Common myeloid progenitor, CD34-positive (primary cell): ENCODE data around the gene ADAMTS12.

Source experiments
- CTCF ChIA-PET: fragments of 350-600 bp; sonication (Branson Sonifier 250); formaldehyde crosslinking; loops from one replicate; lab custom pipeline; 2021; ENCODE audit warnings: antibody characterized with exemption; lab: Charles Lee
- POLR2A ChIA-PET: fragments of 350-600 bp; sonication (Branson Sonifier 250); formaldehyde crosslinking; loops from one replicate; lab custom pipeline; 2021; ENCODE audit warnings: antibody characterized with exemption; lab: Charles Lee
- DNase-seq, 3 donors: peaks; one replicate each; pipeline versions ENCODE4 v3.0.0 to v3.0.0-alpha.2; 2013
- H3K27ac ChIP-seq, 2 experiments: 1 replicate in 1 of 2; 2 replicates in 1 of 2; pipeline ENCODE4 v1.7.0; 2013; ENCODE audit warnings: inconsistent platforms in 2 of 2, low read length in 2 of 2, mild to moderate bottlenecking in 2 of 2, low read depth in 1 of 2, moderate library complexity in 1 of 2; ENCODE audit not compliant: severe bottlenecking in 2 of 2, insufficient read depth in 1 of 2, poor library complexity in 1 of 2
- H3K27me3 ChIP-seq, 5 experiments: replicated peaks in 2 of 5; 1 replicate in 3 of 5; 2 replicates in 2 of 5; pipeline versions ENCODE4 v1.6.1 to v1.7.0; 2013; ENCODE audit warnings: low read length in 4 of 5, mild to moderate bottlenecking in 2 of 5, moderate library complexity in 2 of 5, inconsistent platforms in 1 of 5; ENCODE audit not compliant: insufficient read depth in 5 of 5, control insufficient read depth in 4 of 5
- H3K36me3 ChIP-seq, 4 experiments: 1 replicate in 2 of 4; 2 replicates in 2 of 4; pipeline versions ENCODE4 v1.6.1 to v1.7.0; 2013; ENCODE audit warnings: low read length in 3 of 4, control low read depth in 1 of 4, mild to moderate bottlenecking in 1 of 4; ENCODE audit not compliant: control insufficient read depth in 4 of 4, insufficient read depth in 4 of 4
- H3K4me1 ChIP-seq, 4 experiments: 1 replicate in 3 of 4; 2 replicates in 1 of 4; pipeline versions ENCODE4 v1.6.1 to v1.7.1; 2013; ENCODE audit warnings: low read length in 3 of 4, mild to moderate bottlenecking in 3 of 4, control low read depth in 1 of 4, inconsistent platforms in 1 of 4, moderate library complexity in 1 of 4; ENCODE audit not compliant: control insufficient read depth in 4 of 4, insufficient read depth in 4 of 4; ENCODE audit errors: control extremely low read depth in 1 of 4
- H3K4me3 ChIP-seq, 7 experiments: 1 replicate in 4 of 7; 2 replicates in 3 of 7; pipeline versions ENCODE4 v1.5.1 to v1.7.0; 2013; ENCODE audit warnings: mild to moderate bottlenecking in 7 of 7, low read length in 6 of 7, moderate library complexity in 6 of 7, inconsistent platforms in 2 of 7, low read depth in 2 of 7, control low read depth in 1 of 7; ENCODE audit not compliant: insufficient read depth in 4 of 7, control insufficient read depth in 1 of 7; ENCODE audit errors: extremely low read depth in 1 of 7
- H3K9me3 ChIP-seq, 5 experiments: 1 replicate in 4 of 5; 2 replicates in 1 of 5; pipeline versions ENCODE4 v1.6.1 to v1.7.1; 2013; ENCODE audit warnings: low read length in 4 of 5, mild to moderate bottlenecking in 2 of 5, inconsistent platforms in 1 of 5, low read depth in 1 of 5, moderate library complexity in 1 of 5; ENCODE audit not compliant: control insufficient read depth in 4 of 5, insufficient read depth in 2 of 5; ENCODE audit errors: control extremely low read depth in 1 of 5
- WGBS: methylation state at CpG from one replicate; pipeline ENCODE4 v1.1.5; 2013; ENCODE audit not compliant: insufficient coverage; 5-methylcytosine and 5-hydroxymethylcytosine counted together

Gene ADAMTS12

DNA sequence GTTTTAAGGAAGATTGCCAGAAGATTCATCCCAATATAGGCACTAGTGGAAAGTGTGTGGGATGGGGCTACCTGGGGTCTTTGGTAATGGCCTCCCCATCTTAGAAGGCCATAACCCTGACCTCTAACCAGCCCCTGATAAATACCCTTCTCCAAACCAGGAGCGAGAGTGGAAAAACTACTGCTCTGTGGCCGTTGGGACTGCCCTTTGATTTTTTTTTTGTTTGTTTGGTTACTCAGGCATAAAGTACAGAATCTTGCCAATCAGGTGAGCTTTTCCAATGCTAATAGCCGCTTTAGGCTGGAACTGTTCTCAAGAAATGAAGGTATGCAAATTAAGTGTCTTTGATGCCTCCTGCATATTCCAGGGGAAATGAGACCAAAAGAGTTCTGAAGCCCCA, 153.7 kb downstream of the ADAMTS12 start:
- POLR2A ChIA-PET, result no interaction called here
- no peak for DNase-seq
- H3K36me3 ChIP-seq, result no peaks in the 10 kb centered on the region
- H3K4me3 ChIP-seq, result no peak overlapping the region
- no peak overlapping the region for H3K27ac ChIP-seq
- CTCF ChIA-PET, result no interaction called here
- WGBS, result 83% methylated on average over 3 of the region's 3 CpGs
- no peaks in the 10 kb centered on the region for H3K9me3 ChIP-seq
- no peaks in the 10 kb centered on the region for H3K4me1 ChIP-seq
- no peaks in the 10 kb centered on the region for H3K27me3 ChIP-seq

DNA sequence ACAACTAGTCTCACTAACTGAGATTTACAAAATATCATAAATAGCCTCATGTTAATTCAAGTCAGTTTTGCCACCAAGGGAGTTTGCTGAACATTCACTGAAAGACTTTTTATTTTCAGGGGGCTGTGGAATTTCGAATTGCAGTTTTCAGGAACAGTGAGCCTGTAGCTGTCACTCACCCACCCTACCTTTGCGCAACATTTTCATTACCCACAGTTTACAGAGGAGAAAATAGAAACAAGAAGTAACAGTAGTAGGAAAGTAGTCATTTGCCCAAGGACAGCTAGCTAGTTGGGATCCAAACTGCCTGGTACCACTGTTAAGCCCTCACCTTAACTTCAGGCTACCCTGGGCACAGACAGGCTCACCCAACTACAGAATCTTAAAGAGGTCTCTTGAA, 154.1 kb downstream of the ADAMTS12 start:
- H3K4me3 ChIP-seq, result no peak overlapping the region
- no peaks in the 10 kb centered on the region for H3K4me1 ChIP-seq
- ChIA-PET POLR2A (no interaction called here), CTCF (no interaction called here)
- no CpG with 5 or more reads among the region's 2 CpGs for WGBS
- no peaks in the 10 kb centered on the region for H3K27me3 ChIP-seq
- DNase-seq, result no peak
- H3K36me3 ChIP-seq, result no peaks in the 10 kb centered on the region
- H3K9me3 ChIP-seq, result no peaks in the 10 kb centered on the region
- H3K27ac ChIP-seq, result no peak overlapping the region

DNA sequence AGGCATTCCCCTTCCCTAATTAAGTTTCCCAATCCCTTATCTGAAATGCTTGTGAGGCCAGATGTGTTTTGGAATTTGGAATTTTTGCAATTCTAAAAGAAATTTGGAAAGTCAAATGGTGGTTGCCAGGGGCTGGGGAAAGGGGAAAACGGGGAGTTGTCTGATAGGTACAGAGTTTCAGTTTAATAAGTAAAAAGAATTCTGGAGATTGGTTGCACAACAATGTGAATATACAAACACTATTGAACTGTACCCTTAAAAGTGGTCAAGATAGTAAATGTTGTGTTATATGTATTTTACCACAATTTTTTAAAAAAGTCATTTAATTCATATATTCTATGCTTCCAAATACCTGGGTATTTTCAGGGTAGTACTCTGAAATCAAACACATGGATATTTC, 154.5 kb downstream of the ADAMTS12 start:
- CTCF ChIA-PET, result no interaction called here
- no peak for DNase-seq
- H3K36me3 ChIP-seq, result no peaks in the 10 kb centered on the region
- peak overlapping the region in 1 of 7 experiments; percentile 9 for H3K4me3 ChIP-seq
- no CpG with 5 or more reads among the region's 1 CpG for WGBS
- no peaks in the 10 kb centered on the region for H3K9me3 ChIP-seq
- no peaks in the 10 kb centered on the region for H3K27me3 ChIP-seq
- no peaks in the 10 kb centered on the region for H3K4me1 ChIP-seq
- no peak overlapping the region for H3K27ac ChIP-seq
- POLR2A ChIA-PET, result no interaction called here

DNA sequence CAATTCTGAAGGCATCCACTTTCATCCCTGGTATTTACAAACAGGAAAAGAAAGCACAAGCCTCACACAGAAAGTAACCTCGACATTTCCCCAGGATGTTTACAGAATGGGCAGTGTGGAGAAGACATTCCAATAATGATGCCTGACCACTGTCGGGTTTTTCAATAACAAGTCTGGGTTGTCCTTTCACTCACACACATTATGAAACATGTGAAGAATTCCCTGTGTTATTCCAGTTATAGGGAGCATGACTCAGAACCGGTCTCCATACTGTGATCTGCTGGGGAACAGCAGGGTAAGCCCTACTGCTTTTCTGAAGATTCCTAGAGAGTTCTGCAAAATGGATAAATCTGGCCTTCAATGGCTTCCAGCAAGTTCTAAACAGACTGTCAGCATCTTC, 155.3 kb downstream of the ADAMTS12 start:
- H3K36me3 ChIP-seq, result no peaks in the 10 kb centered on the region
- no peak overlapping the region for H3K4me3 ChIP-seq
- DNase-seq, result no peak
- H3K4me1 ChIP-seq, result no peaks in the 10 kb centered on the region
- ChIA-PET CTCF (no interaction called here), POLR2A (no interaction called here)
- no peaks in the 10 kb centered on the region for H3K27me3 ChIP-seq
- H3K27ac ChIP-seq, result no peak overlapping the region
- WGBS, result 92% methylated on average over 2 of the region's 3 CpGs
- H3K9me3 ChIP-seq, result no peaks in the 10 kb centered on the region

DNA sequence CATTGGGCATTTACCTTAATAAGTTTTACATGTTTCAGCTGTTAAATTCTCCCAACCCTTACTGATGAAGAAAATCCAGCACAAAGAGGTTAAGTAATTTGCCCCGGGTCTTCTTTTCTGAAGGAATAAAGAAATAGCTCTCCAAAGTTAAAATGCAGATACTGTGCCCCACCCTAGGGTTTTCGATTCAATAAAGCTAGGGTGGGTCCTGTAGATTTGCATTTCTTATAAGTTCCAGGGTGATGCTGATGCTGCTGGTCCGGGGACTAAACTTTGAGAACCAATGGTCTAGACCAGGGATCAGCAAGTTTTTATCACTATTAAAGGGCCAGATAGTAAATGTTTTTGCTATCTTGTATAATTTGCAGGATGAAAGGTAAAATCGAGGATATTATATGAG, 156.7 kb downstream of the ADAMTS12 start:
- Histone ChIP-seq H3K27ac (no peak overlapping the region), H3K36me3 (no peaks in the 10 kb centered on the region), H3K4me3 (no peak overlapping the region), H3K27me3 (no peaks in the 10 kb centered on the region), H3K4me1 (no peaks in the 10 kb centered on the region), H3K9me3 (no peaks in the 10 kb centered on the region)
- DNase-seq, result no peak
- ChIA-PET CTCF (interaction anchor here (0.8 to 1.5 kb wide), 3 partner anchors 10 to 15 kb away, joined by 3 read pairs; no protein-coding TSS in a partner anchor), POLR2A (no interaction called here)
- WGBS, result 100% methylated on average over 3 of the region's 4 CpGs

DNA sequence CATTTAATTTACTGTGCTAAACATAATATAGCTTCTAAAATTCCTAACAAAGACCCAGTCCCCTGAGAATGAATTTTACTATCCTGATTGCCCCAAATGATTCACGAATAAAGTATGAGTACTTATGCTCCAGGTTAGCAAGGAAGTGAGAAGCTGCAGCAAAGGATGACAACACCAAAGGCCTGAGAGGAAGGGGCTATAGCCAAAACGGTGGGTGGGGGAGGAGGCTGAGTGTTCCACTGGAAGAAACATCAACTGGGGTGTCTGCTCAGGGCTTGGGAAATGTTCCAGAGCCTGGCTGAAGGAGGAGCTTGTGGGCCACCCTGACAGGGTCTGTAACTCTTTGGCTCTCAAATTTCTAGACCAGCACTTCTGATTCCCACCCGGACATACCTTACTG, 157.3 kb downstream of the ADAMTS12 start:
- H3K4me3 ChIP-seq, result no peak overlapping the region
- H3K27ac ChIP-seq, result no peak overlapping the region
- DNase-seq, result no peak
- WGBS, result 67% methylated on average over 2 of the region's 3 CpGs
- no peaks in the 10 kb centered on the region for H3K36me3 ChIP-seq
- no peaks in the 10 kb centered on the region for H3K9me3 ChIP-seq
- CTCF ChIA-PET, result interaction anchor here (0.8 to 1.5 kb wide), 3 partner anchors 10 to 16 kb away, joined by 3 read pairs; no protein-coding TSS in a partner anchor
- POLR2A ChIA-PET, result no interaction called here
- H3K4me1 ChIP-seq, result no peaks in the 10 kb centered on the region
- H3K27me3 ChIP-seq, result no peaks in the 10 kb centered on the region

DNA sequence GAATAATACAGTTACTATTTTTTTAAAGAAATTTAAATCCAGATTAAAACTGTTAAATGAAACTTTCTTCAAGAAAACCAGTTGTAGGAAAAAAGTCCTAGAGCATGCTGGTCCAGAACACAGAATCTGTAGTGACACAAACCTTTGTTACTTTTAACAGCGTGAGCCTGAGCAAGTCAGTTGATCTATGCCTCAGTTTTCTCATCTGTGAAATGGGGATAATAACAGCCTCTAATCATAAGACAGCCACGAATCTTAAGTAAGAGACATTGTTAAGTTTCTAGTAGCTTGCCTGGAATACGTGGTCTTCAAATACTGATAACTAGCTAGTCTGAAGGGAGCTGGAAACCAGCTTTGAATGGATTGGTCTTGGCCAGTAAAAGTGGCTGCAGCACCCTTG, 158.6 kb downstream of the ADAMTS12 start:
- Histone ChIP-seq H3K27me3 (no peaks in the 10 kb centered on the region), H3K4me3 (no peak overlapping the region), H3K36me3 (no peaks in the 10 kb centered on the region), H3K9me3 (peaks cover 0 to 2% (median 0%) of the 10 kb centered on the region in 5 experiments), H3K27ac (no peak overlapping the region), H3K4me1 (no peaks in the 10 kb centered on the region)
- DNase-seq, result no peak
- ChIA-PET CTCF (no interaction called here), POLR2A (no interaction called here)
- 96% methylated on average over 3 of the region's 3 CpGs for WGBS
